Measurements from ENCODE around the gene STK33. TPM values are rescaled to one million over a fixed set of nuclear protein-coding genes. Genes with fewer than 3 reads are reported as not detected.

Gene STK33
- total and polyA plus RNA-seq, 2 of the 13 experiments (the other 11 are each of a cell fraction or from before 2014, with no cell fraction given): 2.7 to 12.6 TPM

DNA sequence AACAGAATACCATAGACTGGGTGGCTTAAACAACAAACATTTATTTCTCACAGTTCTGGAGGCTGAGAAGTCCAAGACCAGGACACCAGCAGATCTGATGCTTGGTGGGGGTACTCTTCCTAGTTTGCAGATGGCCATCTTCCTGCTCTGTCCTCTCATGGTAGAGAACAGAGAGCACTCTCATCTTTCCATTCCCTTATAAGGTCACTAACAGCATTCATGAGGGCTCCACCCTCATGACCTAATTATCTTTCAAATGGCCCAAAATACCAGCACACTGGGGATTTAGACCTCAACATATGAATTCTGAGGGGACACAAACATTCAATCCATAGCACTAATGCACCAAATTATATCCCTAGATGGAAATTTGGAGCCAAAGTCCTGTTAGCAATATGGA, 6.1 kb downstream of the STK33 start (continued):
- TF ChIP-seq KLF16 (CRISPR knock-in tag; IDR thresholded peaks at IDR 0.05) (no peak), TEAD3 (CRISPR knock-in tag; optimal IDR thresholded peaks at IDR 0.05; ENCODE audit: borderline replicate concordance) (no peak), CENPX (CRISPR knock-in tag; IDR thresholded peaks at IDR 0.05) (no peak), ZC3H13 (CRISPR knock-in tag; IDR thresholded peaks at IDR 0.05) (no peak), HOXA7 (CRISPR knock-in tag; IDR thresholded peaks at IDR 0.05) (no peak), ZNF256 (CRISPR knock-in tag; conservative IDR thresholded peaks at IDR 0.05) (no peak), NFE2L1 (CRISPR knock-in tag; IDR thresholded peaks at IDR 0.05; ENCODE audit: borderline replicate concordance) (no peak)
- TF ChIP-seq, protein P1, sequence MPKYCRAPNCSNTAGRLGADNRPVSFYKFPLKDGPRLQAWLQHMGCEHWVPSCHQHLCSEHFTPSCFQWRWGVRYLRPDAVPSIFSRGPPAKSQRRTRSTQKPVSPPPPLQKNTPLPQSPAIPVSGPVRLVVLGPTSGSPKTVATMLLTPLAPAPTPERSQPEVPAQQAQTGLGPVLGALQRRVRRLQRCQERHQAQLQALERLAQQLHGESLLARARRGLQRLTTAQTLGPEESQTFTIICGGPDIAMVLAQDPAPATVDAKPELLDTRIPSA (CRISPR knock-in tag; IDR thresholded peaks at IDR 0.05; ENCODE audit: borderline replicate concordance): no peak
- TF ChIP-seq, protein P2, sequence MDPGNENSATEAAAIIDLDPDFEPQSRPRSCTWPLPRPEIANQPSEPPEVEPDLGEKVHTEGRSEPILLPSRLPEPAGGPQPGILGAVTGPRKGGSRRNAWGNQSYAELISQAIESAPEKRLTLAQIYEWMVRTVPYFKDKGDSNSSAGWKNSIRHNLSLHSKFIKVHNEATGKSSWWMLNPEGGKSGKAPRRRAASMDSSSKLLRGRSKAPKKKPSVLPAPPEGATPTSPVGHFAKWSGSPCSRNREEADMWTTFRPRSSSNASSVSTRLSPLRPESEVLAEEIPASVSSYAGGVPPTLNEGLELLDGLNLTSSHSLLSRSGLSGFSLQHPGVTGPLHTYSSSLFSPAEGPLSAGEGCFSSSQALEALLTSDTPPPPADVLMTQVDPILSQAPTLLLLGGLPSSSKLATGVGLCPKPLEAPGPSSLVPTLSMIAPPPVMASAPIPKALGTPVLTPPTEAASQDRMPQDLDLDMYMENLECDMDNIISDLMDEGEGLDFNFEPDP (CRISPR knock-in tag; conservative IDR thresholded peaks at IDR 0.05): no peak

DNA sequence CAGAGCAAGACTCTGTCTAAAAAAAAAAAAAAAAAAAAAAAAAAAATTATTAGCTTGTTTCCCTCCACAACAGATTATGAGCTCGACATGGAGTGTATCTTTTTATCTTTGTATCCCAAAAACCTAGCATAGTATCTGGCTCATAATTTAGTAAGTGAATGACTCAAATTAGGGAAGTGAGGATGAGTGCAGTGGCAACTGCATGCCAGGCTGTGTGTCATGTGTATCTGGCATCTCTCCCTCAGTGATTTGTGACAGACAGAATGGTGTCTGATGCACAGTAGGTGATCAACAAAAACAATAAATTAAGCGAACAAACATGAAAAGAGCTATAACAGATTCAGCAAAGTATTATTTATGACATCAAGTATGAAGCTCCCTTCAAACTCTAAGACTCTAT, 7.2 kb downstream of the STK33 start:
- Histone ChIP-seq H3K4me3 (replicated peaks in 1 of 3; ENCODE audit: insufficient read depth in 1 of 3, low read depth in 2 of 3, low read length in 3 of 3) (no peak overlapping the region), H4K20me1 (ENCODE audit: insufficient read depth, low read length) (no peaks in the 10 kb centered on the region), H3K27ac (ENCODE audit: extremely low read length, insufficient read depth, low read length) (no peak overlapping the region), H3K9ac (ENCODE audit: insufficient read depth, low read depth, low read length) (no peak overlapping the region), H3K9me3 (ENCODE audit: low read length) (no peaks in the 10 kb centered on the region), H2AFZ (ENCODE audit: low read length) (no peak overlapping the region), H3K36me3 (replicated peaks in 1 of 2; ENCODE audit: control insufficient read depth in 1 of 2, insufficient read depth in 2 of 2, low read length in 2 of 2) (no peaks in the 10 kb centered on the region), H3K4me2 (ENCODE audit: low read depth, low read length) (no peak overlapping the region), H3K27me3 (ENCODE audit: control insufficient read depth in 1 of 2, insufficient read depth in 2 of 2, low read length in 2 of 2) (no peaks in the 10 kb centered on the region), H3K79me2 (ENCODE audit: insufficient read depth, low read length) (no peaks in the 10 kb centered on the region), H3K4me1 (ENCODE audit: insufficient read depth, low read length) (peaks cover 12% of the 10 kb centered on the region)
- WGBS (ENCODE audit: low lambda C conversion rate): 25% methylated on average over 2 of the region's 2 CpGs
- no TSS peak for BruUV-seq (replicated peaks)
- ChIA-PET POLR2A (no interaction called here), CTCF (ENCODE audit: low intra/inter-chr PET ratio, low total read pairs) (no interaction called here)
- in situ Hi-C loops (cut with HindIII; ENCODE audit: extremely low pct_ligation_motif_present, low pct_unique_long_range_greater_than_20kb): no loop called here
- intact Hi-C loops (cut with micrococcal nuclease; ENCODE audit: unreplicated experiment): no loop called here
- TF ChIP-seq, protein P3, sequence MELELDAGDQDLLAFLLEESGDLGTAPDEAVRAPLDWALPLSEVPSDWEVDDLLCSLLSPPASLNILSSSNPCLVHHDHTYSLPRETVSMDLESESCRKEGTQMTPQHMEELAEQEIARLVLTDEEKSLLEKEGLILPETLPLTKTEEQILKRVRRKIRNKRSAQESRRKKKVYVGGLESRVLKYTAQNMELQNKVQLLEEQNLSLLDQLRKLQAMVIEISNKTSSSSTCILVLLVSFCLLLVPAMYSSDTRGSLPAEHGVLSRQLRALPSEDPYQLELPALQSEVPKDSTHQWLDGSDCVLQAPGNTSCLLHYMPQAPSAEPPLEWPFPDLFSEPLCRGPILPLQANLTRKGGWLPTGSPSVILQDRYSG (CRISPR knock-in tag; IDR thresholded peaks at IDR 0.05): no peak
- no peak for TF ChIP-seq ZNF720 (CRISPR knock-in tag; IDR thresholded peaks at IDR 0.05)
- TF ChIP-seq MED13 (CRISPR knock-in tag; IDR thresholded peaks at IDR 0.05): no peak
- TF ChIP-seq IKZF4 (CRISPR knock-in tag; IDR thresholded peaks at IDR 0.05; ENCODE audit: borderline replicate concordance, low read depth, not compliant biosample characterization): no peak
- no peak for TF ChIP-seq NFE2 (CRISPR knock-in tag; IDR thresholded peaks at IDR 0.05)
- TF ChIP-seq NCOR1 (IDR thresholded peaks at IDR 0.05; ENCODE audit: borderline replicate concordance, low read length): no peak
- no peak for ATAC-seq
- FAIRE-seq: no peak
- no peak for DNase-seq (ENCODE audit: low spot score)
